Measurements from ENCODE around the gene ZNF664. TPM values are rescaled to one million over a fixed set of nuclear protein-coding genes. Genes with fewer than 3 reads are reported as not detected.

ZNF664 gene
- total RNA-seq, 2 donors from 2014 or later: 124 TPM

GRCh38 chr12:123987022-123987421 lies 14.0 kb downstream of the ZNF664 start:
- no peaks in the 10 kb centered on the region for H3K4me1 ChIP-seq
- intact Hi-C loops (cut with DNase I): no loop called here

DNA sequence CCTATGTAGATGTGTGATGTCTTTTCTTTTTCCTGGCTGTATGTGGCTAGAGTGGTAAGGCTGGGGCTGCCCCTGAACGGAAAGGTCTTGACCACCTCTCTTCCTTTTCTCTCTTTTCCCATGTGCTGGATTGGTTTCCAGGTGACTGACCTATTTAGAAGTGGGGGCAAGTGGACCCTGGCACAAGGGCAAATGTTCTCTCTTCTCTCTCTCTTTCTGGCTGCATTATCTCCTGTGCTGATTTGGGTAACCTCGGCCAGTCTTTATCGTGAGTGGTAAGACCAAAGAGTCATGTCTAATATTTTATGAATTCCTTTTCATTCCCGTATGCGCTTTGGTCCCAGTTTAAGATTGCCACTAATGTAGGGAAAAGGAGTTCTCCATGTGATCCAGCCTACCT lies 16.2 kb downstream of the ZNF664 start:
- H3K27ac ChIP-seq: no peak overlapping the region
- H3K36me3 ChIP-seq: no peaks in the 10 kb centered on the region
- no peaks in the 10 kb centered on the region for H3K4me1 ChIP-seq

More at GRCh38 chr12:123987022-123987421, 14.0 kb downstream of the ZNF664 start:
- DNase-seq: no peak
- Histone ChIP-seq H3K27me3 (no peaks in the 10 kb centered on the region), H3K9ac (ENCODE audit: low read depth in 2 of 2, low read length in 2 of 2) (no peak overlapping the region), H3K9me3 (no peaks in the 10 kb centered on the region), H3K36me3 (no peaks in the 10 kb centered on the region), H3K4me3 (no peak overlapping the region), H3K27ac (no peak overlapping the region)
- TF ChIP-seq, protein P1, sequence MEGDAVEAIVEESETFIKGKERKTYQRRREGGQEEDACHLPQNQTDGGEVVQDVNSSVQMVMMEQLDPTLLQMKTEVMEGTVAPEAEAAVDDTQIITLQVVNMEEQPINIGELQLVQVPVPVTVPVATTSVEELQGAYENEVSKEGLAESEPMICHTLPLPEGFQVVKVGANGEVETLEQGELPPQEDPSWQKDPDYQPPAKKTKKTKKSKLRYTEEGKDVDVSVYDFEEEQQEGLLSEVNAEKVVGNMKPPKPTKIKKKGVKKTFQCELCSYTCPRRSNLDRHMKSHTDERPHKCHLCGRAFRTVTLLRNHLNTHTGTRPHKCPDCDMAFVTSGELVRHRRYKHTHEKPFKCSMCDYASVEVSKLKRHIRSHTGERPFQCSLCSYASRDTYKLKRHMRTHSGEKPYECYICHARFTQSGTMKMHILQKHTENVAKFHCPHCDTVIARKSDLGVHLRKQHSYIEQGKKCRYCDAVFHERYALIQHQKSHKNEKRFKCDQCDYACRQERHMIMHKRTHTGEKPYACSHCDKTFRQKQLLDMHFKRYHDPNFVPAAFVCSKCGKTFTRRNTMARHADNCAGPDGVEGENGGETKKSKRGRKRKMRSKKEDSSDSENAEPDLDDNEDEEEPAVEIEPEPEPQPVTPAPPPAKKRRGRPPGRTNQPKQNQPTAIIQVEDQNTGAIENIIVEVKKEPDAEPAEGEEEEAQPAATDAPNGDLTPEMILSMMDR (IDR thresholded peaks at IDR 0.05): no peak

DNA sequence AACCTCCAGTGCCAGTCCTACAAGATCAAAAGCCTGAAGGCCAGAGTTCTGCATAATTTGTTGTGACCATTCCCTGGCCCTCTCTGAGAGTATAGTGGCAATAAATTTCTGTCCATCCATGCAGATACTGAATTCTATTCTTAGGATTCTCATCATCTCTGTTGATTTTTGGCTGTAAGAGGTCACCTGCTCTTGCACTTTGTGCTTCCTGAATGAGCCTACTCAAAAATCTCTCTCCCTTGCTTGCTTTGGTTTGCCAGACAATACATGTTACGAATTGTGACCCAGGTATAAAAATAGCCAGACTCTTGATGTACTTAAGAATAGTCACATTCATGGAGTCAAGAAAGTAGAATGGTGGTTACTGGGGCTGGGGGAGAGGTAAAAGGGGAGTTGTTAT lies 16.7 kb downstream of the ZNF664 start:
- H3K4me3 ChIP-seq: no peak overlapping the region
- no peak overlapping the region for H3K27ac ChIP-seq
- no peaks in the 10 kb centered on the region for H3K9me3 ChIP-seq
- intact Hi-C loops (cut with DNase I): no loop called here
- DNase-seq: no peak
- H3K9ac ChIP-seq (ENCODE audit: low read depth in 2 of 2, low read length in 2 of 2): no peak overlapping the region
- H3K36me3 ChIP-seq: no peaks in the 10 kb centered on the region
- TF ChIP-seq, protein P1 (IDR thresholded peaks at IDR 0.05): no peak
- H3K4me1 ChIP-seq: no peaks in the 10 kb centered on the region
- H3K27me3 ChIP-seq: no peaks in the 10 kb centered on the region

More for the DNA sequence above, 16.2 kb downstream of the ZNF664 start:
- intact Hi-C loops (cut with DNase I): no loop called here
- Histone ChIP-seq H3K4me3 (no peak overlapping the region), H3K9ac (ENCODE audit: low read depth in 2 of 2, low read length in 2 of 2) (no peak overlapping the region), H3K27me3 (no peaks in the 10 kb centered on the region), H3K9me3 (no peaks in the 10 kb centered on the region)
- DNase-seq: no peak
- TF ChIP-seq, protein P1 (IDR thresholded peaks at IDR 0.05): no peak

GRCh38 chr12:123990511-123990910 lies 17.5 kb downstream of the ZNF664 start:
- H3K27me3 ChIP-seq: no peaks in the 10 kb centered on the region
- peak overlapping the region in 1 of 2 donors; percentile 5 for H3K9ac ChIP-seq (ENCODE audit: low read depth in 2 of 2, low read length in 2 of 2)
- intact Hi-C loops (cut with DNase I): no loop called here
- DNase-seq: no peak
- H3K36me3 ChIP-seq: no peaks in the 10 kb centered on the region
- H3K4me1 ChIP-seq: no peaks in the 10 kb centered on the region
- no peaks in the 10 kb centered on the region for H3K9me3 ChIP-seq
- H3K4me3 ChIP-seq: no peak overlapping the region
- peak overlapping the region; percentile 33 for H3K27ac ChIP-seq
- TF ChIP-seq, protein P1 (IDR thresholded peaks at IDR 0.05): no peak

GRCh38 chr12:123991372-123991951 lies 18.4 kb downstream of the ZNF664 start:
- no peaks in the 10 kb centered on the region for H3K9me3 ChIP-seq
- DNase-seq: no peak
- no peaks in the 10 kb centered on the region for H3K27me3 ChIP-seq
- TF ChIP-seq, protein P1 (IDR thresholded peaks at IDR 0.05): no peak
- H3K27ac ChIP-seq: peak overlapping the region; percentile 33
- H3K9ac ChIP-seq (ENCODE audit: low read depth in 2 of 2, low read length in 2 of 2): no peak overlapping the region
- no peaks in the 10 kb centered on the region for H3K4me1 ChIP-seq
- no peak overlapping the region for H3K4me3 ChIP-seq
- no peaks in the 10 kb centered on the region for H3K36me3 ChIP-seq
- intact Hi-C loops (cut with DNase I): no loop called here
